ENCODE measurements around the gene ZNF416.

The ZNF416 gene

DNA sequence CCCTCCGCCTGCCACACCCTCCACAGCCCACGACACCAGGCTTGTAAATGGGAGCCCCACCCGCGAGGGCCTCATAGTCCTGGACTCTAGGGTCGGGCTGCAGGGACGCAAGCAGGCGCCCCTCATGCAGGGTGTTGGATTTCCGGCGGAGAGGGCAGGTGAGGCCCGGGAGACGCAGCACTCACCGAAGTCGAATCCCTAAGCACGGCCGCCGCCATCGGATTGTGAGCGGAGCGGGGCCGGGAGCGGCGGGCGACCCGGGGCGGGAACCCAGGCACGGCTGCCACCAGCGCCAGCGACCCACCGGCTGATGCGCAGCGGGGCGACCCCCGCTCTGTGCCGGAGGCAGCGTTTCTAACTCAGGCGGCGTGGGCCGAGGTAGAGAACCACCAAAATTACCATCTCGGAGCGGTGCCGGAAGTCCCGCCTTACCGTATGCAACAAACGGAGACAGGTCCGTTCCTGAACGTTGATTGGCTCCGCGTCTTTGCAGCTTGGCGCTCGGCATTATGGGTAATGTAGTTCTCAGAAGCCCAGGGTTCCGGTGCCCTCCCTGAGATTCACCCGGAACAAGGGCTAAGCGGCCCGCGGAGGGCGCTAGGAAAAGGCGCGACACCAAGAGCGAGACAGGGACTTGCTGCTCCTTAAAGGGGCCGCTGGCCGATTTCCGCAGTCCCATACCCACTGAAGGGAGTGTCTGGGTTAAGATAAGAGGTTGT, at the start of gene ZNF416:
Gene ZNF416, minus strand, starts transcription at position 425 of the 719 bp plus-strand sequence. Its CDS starts 207 bp downstream, at position 218.
- DNase-seq (ENCODE audit: low read depth, low spot score) = peak; percentile 94
- H3K27ac ChIP-seq = peak within 1 kb of the TSS; percentile 69

DNA sequence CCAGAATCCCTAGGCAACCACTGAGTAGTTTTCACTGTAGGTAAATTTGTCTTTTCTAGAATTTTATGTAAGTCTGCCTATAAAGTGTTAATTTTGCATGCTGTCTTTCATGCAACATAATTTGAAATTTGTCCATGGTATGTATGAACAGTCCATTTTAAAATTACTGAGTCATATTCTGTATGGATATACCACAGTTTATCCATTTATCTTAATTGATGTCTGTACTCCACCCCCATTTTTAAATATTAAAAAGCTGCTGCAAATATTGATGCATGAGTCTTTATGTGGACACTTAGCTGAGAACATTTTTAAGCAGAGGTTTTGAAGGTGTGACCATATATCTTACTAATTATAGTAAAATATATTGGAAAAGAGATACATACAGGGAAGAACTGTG, 44.4 kb upstream of the ZNF416 start:
- no peak for DNase-seq (ENCODE audit: low read depth, low spot score)
- no peak overlapping the region for H3K27ac ChIP-seq

DNA sequence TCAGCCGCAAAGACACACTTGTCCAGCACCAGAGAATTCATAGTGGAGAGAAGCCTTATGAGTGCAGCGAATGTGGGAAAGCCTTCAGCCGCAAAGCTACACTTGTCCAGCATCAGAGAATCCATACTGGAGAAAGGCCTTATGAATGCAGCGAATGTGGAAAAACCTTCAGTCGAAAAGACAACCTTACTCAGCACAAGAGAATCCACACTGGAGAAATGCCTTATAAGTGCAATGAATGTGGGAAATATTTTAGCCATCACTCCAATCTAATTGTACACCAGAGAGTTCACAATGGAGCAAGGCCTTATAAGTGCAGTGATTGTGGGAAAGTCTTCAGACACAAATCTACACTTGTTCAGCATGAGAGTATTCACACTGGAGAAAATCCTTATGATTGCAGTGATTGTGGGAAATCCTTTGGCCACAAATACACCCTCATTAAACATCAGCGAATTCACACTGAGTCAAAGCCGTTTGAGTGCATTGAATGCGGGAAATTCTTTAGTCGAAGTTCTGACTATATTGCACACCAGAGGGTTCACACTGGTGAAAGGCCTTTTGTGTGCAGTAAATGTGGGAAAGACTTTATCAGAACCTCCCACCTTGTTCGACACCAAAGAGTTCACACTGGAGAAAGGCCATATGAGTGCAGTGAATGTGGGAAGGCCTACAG, 42.1 kb upstream of the ZNF416 start:
- DNase-seq (ENCODE audit: low read depth, low spot score) = no peak
- H3K27ac ChIP-seq = no peak overlapping the region

DNA sequence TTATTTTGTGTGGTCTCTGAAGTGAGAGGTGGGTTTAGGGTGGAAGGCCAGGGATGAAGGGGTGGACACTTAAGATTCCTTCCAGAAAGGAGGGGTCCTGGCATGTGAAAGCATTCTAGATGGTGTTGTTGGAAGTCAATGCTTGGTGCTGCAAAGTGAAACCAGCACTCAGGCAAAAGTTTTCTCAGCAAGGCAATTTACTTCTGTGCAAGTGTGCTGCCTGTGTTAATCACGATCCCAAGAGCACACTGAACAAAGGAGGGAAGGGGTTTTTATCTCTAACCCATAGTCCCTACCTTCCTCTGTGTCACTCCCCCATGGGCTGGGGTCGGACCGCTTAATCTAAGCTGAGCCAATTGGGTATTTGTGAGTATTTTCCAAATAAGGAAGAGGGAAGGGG, 36.6 kb upstream of the ZNF416 start:
- DNase-seq (ENCODE audit: low read depth, low spot score) = no peak
- H3K27ac ChIP-seq = no peak overlapping the region

DNA sequence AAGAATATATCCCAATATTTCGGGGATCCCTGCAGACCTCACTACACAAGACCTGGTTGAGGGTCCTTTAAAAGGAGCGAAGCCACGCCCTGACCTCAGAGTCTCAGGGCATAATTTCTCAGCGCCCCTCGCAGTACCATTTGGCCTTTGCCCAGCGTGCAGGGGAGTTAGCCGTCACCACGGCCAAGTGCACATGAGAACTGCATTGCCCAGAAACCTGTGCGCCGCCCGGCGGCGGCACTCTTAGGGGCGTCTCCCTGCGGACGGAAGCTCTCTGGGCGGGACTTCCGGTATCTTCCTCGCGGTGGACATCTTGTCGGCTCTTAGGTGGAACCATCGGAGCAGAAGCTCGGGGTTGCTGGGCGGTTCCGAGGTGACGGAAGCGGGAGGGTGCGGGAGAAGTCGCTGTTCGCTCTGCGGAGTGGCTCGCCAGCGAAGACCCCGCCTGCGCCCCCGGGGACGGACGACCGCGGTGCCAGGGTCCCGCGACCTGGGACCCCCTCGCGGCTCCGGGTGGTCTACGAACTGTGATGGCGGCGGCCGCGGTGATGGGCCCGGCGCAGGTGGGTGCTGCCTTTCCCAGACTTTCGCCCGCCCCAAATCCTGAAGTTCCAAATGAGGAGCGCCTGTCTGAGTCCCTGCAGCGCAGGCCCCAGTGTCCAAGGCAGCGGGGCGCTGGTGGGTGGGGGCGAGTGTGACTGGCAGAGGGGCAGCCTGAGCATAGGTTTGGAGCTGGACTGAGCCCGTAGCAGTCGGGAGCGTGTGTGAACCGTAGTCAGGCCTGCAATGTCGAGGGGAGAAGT, 35.4 kb upstream of the ZNF416 start, which contains the start of gene ZNF134:
Gene ZNF134, plus strand, starts transcription at position 302 of the 803 bp plus-strand sequence. CDS start 5,227 bp downstream, outside the sequence.
- H3K27ac ChIP-seq = peak within 1 kb of the TSS; percentile 35
- peak; percentile 46 for DNase-seq (ENCODE audit: low read depth, low spot score)

DNA sequence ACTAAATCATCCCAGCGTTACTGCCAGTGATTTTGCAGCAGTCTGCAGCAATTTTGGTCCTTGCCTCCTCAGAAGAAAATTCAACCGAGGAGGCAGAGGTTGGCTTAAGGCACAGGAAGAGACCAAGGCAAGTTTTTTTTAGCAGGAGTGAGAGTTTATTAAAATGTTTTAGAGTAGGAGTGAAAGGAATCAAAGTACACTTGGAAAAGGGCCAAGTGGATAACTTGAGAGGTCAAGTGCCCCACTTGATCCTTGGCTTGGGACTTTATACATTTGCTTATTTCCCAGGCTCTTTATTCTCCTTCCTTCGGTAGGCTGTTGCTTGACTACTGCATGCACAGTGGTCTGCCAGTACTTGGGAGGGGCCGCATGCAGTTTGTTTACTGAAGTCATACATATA, 32.4 kb upstream of the ZNF416 start:
- no peak for DNase-seq (ENCODE audit: low read depth, low spot score)
- H3K27ac ChIP-seq = no peak overlapping the region

DNA sequence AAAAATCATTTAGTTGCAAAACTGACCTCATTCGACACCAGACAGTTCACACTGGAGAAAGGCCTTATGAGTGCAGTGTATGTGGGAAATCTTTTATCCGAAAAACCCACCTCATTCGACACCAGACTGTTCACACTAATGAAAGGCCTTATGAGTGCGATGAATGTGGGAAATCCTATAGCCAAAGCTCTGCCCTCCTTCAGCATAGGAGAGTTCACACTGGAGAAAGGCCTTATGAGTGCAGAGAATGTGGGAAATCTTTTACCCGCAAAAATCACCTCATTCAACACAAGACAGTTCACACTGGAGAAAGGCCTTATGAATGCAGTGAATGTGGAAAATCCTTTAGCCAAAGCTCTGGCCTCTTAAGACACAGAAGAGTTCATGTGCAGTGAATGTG, 28.2 kb upstream of the ZNF416 start:
- DNase-seq (ENCODE audit: low read depth, low spot score) = no peak
- H3K27ac ChIP-seq = no peak overlapping the region

DNA sequence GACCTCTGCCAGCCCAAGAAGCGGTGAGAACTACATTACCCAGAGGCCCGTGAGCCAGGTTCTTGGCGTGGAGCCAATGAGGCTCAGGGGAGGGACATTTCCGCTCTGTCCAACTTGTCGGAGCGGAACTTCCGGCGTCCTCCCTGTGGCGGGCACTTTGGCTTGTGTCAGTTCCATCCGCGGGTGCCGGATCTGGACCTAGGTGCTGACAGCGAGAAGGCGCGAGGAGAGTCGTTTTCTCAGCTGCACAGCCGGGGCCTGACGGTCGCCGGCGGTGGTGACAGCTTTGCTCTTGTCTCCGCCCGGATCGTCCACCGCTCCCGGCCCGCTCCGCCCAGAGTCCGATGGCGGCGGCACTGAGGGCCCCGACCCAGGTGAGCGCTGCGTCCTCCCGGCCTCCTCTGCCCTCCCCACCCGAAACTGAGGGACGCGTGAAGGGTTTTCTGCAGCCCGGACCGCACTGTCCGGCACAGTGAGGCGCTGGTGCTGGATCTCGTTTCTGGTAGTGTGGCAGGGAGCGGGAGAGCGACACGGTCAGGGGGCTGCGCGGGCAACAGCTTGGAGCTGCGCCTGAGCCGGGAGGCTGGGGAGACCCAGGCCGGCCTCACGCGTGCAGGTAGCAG, 21.2 kb upstream of the ZNF416 start, which contains the start of gene ZNF530:
Gene ZNF530, plus strand, starts transcription at position 125 of the 623 bp plus-strand sequence. CDS start 4,461 bp downstream, outside the sequence.
- no peak within 1 kb of the TSS for H3K27ac ChIP-seq
- DNase-seq (ENCODE audit: low read depth, low spot score) = peak; percentile 56

DNA sequence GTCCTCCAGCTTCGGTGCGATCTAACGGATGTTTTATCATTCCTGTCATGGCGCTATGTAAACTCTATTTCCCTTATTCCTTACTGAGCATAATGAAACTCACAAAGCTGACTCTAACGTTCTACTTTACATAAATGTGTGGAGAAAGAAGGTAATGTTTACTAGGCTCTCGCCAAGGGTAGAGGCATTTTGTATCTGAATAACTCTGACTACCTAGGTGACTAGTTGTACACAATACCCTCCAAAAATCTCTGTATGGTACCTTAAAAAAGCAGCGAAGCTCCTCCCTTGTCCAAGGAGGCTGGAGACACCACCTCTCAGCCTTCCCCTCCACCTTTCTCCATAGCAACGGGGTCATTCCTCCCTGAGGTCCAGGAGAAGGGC, 20.7 kb upstream of the ZNF416 start:
- DNase-seq (ENCODE audit: low read depth, low spot score) = no peak
- H3K27ac ChIP-seq = no peak overlapping the region

DNA sequence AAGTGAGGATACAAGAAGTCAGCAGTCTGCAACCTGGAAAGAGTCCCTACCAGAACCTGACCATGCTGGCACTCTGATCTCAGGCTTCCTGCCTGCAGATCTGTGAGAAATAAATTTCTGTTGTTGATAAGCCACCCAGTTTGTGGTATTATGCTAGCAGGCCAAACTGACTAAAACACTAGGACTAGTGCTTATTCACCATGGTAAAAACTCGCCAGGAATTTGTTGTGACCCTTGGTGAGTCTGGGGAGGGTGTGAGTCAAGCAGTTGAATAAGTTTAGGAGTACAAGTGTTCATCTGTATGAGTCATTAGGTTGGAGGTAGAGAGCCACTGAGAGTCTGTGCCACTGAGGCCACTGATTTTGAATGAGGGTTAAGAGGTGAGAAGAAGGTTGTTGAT, 8.8 kb upstream of the ZNF416 start:
- DNase-seq (ENCODE audit: low read depth, low spot score) = peak; percentile 67
- peak overlapping the region; percentile 30 for H3K27ac ChIP-seq

DNA sequence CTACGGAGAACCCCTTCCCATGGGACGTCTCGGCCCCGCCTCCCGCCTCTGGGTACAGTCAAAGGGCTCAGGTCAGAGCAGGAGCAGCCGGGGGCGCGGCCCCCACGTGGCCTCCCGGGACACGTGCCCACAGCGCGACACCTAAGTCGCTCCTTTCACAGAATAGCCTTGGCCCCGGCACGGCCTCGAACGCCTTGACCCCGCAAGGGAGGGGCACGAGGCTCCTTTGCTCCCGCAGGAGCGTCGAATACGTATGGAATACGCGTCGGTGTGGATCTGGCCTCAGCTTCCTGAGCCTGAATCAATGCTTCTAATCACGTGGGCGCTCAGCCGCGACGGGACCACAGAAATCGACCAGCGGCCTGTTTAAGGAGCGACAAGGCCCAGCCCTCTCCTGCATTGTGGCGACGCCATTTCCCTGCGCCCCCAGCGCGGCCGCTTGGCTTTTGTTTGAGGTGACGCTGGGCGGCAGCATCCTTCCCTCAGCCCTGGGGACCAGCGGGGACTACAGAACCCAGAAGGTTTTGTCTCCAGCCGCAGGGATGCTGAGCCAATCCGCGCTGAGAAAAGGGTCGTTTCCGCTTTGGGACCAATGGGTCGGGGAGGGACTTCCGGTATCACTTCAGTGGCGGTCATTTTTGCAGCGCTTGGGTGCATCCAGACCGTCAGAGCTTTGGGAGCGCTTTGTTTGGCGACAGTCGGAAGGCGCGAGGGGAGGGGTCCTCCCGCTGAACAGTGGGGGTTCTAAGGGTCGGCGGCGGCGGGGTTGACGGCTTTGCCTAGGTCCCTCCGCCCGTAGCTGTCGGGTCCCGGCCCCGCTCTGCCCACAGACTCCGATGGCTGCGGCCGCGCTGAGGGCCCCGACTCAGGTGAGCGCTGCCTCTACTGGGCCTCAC, 5.1 kb upstream of the ZNF416 start, which contains the start of gene ZIK1:
Gene ZIK1, plus strand, starts transcription at position 625 of the 896 bp plus-strand sequence. Its CDS starts 212 bp downstream, at position 837.
- DNase-seq (ENCODE audit: low read depth, low spot score) = peak; percentile 22
- H3K27ac ChIP-seq = no peak within 1 kb of the TSS

DNA sequence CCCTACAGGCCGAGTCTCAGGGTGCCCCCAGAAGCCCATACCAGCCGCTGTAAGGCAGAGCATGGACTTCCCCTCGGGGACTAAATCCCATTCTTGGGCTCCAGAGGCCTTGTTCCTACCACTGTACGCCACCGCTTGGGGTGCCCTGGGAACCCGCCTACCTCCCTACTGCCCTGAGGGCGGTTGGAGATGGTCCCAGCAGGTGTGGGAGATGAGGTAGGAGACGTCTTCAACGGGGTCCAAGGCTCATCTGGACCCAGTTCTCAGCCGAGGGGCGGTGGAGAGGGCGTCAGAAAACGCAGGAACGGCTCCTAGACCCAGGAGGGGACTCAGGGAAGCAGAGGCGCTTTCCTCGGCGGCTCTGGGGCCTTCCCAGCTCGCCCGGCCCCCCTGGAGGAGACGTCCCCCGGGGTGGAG, 4.4 kb upstream of the ZNF416 start:
- H3K27ac ChIP-seq = no peak overlapping the region
- DNase-seq (ENCODE audit: low read depth, low spot score) = no peak

DNA sequence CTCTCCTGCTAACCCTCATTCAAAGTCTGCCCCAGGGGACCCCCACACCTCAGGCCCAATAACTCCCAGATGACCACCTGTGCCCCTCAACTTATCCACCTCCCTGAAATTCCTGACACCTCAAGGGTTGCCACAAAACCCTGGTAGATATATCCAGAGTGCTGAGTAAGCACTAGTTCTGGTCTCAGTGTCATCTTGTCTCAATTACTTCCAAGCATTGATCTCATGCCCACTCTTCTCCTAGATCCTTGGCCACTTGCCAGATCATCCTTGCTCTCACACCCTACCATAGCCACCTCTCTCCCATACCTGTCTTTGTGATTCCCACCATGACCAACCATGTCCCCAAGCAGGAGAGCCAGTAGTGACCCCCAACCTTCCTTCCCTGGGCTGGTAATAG, 2.0 kb downstream of the ZNF416 start:
- H3K27ac ChIP-seq = no peak overlapping the region
- DNase-seq (ENCODE audit: low read depth, low spot score) = no peak

DNA sequence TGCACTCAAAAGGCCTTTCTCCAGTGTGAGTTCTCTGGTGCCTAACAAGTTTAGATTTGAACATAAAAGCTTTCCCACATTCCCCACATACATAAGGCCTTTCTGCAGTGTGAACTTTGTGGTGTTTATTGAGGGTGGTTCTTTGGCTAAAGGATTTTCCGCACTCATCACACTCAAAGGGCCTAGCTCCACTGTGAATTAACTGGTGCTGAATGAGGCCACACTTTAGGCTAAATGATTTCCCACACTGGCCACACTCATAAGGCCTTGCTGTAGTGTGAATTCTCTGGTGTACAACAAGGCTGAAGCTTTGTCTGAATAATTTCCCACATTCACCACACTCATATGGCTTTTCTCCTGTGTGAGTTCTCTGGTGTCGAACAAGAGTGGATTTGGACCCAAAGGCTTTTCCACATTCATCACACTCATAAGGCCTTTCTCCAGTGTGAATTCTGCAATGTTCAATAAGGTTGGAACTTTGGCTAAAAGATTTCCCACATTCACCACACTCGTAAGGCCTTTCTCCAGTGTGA, 6.2 kb downstream of the ZNF416 start:
- DNase-seq (ENCODE audit: low read depth, low spot score) = no peak
- H3K27ac ChIP-seq = no peak overlapping the region

DNA sequence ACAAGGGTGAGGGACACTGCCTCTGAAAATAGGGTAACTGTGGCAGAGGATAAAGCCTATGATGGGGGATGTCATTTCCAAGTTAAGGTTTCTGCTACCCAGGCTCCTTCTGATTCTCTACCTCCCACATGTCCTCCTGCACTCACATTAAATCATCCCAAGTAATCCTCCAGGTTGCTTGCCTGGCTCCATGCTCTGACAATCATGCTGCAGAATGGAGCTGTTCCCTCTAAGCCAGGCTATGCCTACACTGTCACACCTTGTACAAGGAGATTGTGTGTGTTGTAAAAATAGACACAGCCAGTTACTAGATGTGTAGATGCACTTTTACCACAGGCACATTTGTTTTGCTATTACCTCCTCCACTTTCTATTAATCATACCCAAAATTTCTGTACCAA, 8.0 kb downstream of the ZNF416 start:
- DNase-seq (ENCODE audit: low read depth, low spot score) = no peak
- H3K27ac ChIP-seq = no peak overlapping the region

DNA sequence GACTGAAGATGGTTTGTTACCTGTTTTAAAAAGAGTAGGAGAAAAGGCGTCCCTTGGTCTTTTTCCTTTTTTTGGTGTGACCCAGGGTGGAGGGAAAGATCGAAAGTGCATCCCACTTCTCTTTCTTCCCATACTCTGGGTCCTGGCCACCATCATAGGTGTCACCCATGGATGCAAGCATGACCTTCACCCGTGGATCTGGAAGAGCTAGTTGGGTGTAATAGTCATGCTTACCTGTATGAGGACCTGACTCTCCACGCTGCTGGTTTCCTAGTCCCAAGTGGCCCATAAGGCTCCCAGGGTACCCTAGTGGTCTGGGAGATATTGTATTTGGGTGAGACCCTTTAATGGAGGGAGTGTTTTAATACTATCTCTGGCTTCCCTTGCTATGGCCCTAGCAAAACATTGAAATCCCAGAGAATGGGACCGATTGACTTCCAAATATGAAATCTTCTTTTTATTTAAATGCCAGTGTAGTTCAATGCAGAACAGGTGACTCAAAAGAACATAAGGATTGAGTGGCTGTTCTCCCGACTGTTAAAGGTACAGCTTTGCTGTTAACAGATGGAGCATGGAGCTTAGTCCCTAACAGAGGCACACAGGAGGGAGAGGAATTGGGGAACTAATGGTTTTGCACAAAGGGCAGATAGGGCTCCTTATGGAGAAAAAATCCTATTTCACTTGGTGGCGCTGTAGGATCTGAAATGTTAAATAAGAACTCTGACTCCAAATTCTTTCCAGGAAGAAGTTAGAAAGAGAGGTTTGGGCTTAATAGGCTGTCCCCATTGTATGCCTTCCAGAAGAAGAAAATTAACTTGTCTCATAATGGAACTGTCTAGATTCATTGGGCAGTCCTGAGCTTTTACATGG, 12.1 kb downstream of the ZNF416 start:
- no peak for DNase-seq (ENCODE audit: low read depth, low spot score)
- H3K27ac ChIP-seq = no peak overlapping the region

DNA sequence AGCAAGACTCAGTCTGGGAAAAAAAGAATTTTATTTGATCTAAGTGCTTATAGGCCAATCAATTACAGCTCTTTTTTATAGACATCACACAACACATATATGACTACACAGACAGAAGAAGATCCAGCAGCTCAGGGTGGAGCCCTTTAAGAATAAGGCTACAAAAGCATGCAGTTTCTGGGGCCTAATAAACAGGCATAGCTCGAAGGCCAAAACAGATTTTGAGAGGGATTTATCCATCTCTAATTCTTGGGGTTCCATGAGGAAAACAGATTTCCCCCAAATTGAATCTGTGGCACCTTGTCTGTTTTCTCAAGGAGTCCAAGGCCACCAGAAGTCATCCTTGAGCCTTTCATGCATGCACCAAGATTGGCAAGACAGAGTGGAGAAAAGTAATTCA, 15.2 kb downstream of the ZNF416 start:
- DNase-seq (ENCODE audit: low read depth, low spot score) = no peak
- H3K27ac ChIP-seq = no peak overlapping the region

DNA sequence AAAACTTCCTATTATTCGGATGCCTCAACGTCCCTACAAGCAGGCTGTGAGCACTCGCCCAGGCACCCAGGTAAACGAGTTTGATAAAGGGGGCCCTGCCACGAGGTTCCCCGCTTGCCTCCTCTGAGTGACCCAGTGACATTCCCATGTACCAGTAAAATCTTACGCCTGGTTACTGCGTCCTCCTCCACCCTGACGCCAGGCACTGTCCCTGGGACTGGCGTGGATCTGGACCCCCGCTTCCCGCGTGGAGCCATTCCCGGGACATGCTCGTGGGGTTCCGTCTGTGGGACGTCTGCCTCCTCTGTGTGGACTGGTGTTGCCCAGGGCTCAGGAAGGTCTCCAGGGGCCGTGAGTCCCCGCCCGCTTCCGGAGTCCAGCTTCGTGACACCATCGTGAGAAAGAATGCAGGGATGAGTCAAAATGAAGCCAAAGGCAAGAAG, 18.6 kb downstream of the ZNF416 start:
- no peak for DNase-seq (ENCODE audit: low read depth, low spot score)
- peak overlapping the region; percentile 88 for H3K27ac ChIP-seq
